Measurements from ENCODE around the gene SECTM1. TPM values are rescaled to one million over a fixed set of nuclear protein-coding genes. Genes with fewer than 3 reads are reported as not detected.
A peak's percentile ranks its signal among the peaks of the same experiment; 100 is the strongest.

Gene SECTM1
- total RNA-seq, 1 experiment from 2014 or later: 0.50 TPM

- in situ Hi-C loops (cut with HindIII; ENCODE audit: low pct_unique_long_range_greater_than_20kb, low sequenced_read_pairs): no loop called here
- DNase-seq (ENCODE audit: low read depth, low spot score): peak; percentile 92
Measured at GRCh38 chr17:82297714-82298537, 35.6 kb downstream of the SECTM1 start.

- in situ Hi-C loops (cut with HindIII; ENCODE audit: low pct_unique_long_range_greater_than_20kb, low sequenced_read_pairs): no loop called here
- peak; percentile 61 for DNase-seq (ENCODE audit: low read depth, low spot score)
Measured at GRCh38 chr17:82297280-82297713, 36.3 kb downstream of the SECTM1 start.

GRCh38 chr17:82296511-82297279 lies 36.9 kb downstream of the SECTM1 start:
- no peak for DNase-seq (ENCODE audit: low read depth, low spot score)

GRCh38 chr17:82295472-82295814 lies 38.1 kb downstream of the SECTM1 start:
- in situ Hi-C loops (cut with HindIII; ENCODE audit: low pct_unique_long_range_greater_than_20kb, low sequenced_read_pairs): no loop called here

More at GRCh38 chr17:82296511-82297279, 36.9 kb downstream of the SECTM1 start:
- in situ Hi-C loops (cut with HindIII; ENCODE audit: low pct_unique_long_range_greater_than_20kb, low sequenced_read_pairs): no loop called here

GRCh38 chr17:82294064-82294773 lies 39.3 kb downstream of the SECTM1 start:
- in situ Hi-C loops (cut with HindIII; ENCODE audit: low pct_unique_long_range_greater_than_20kb, low sequenced_read_pairs): no loop called here
- DNase-seq (ENCODE audit: low read depth, low spot score): no peak

More at GRCh38 chr17:82295472-82295814, 38.1 kb downstream of the SECTM1 start:
- DNase-seq (ENCODE audit: low read depth, low spot score): no peak

GRCh38 chr17:82292251-82293154 lies 41.1 kb downstream of the SECTM1 start:
- in situ Hi-C loops (cut with HindIII; ENCODE audit: low pct_unique_long_range_greater_than_20kb, low sequenced_read_pairs): no loop called here
- peak; percentile 98 for DNase-seq (ENCODE audit: low read depth, low spot score)

- in situ Hi-C loops (cut with HindIII; ENCODE audit: low pct_unique_long_range_greater_than_20kb, low sequenced_read_pairs): no loop called here
- no peak for DNase-seq (ENCODE audit: low read depth, low spot score)
Measured at GRCh38 chr17:82291582-82292250, 41.9 kb downstream of the SECTM1 start.

- peak; percentile 70 for DNase-seq (ENCODE audit: low read depth, low spot score)
- in situ Hi-C loops (cut with HindIII; ENCODE audit: low pct_unique_long_range_greater_than_20kb, low sequenced_read_pairs): no loop called here
Measured at GRCh38 chr17:82287868-82288801, 45.4 kb downstream of the SECTM1 start.

GRCh38 chr17:82287013-82287867 lies 46.3 kb downstream of the SECTM1 start:
- in situ Hi-C loops (cut with HindIII; ENCODE audit: low pct_unique_long_range_greater_than_20kb, low sequenced_read_pairs): no loop called here
- no peak for DNase-seq (ENCODE audit: low read depth, low spot score)

- no peak for DNase-seq (ENCODE audit: low read depth, low spot score)
- in situ Hi-C loops (cut with HindIII; ENCODE audit: low pct_unique_long_range_greater_than_20kb, low sequenced_read_pairs): no loop called here
Measured at GRCh38 chr17:82285141-82285540, 48.4 kb downstream of the SECTM1 start.

GRCh38 chr17:82283208-82283749 lies 50.3 kb downstream of the SECTM1 start:
- in situ Hi-C loops (cut with HindIII; ENCODE audit: low pct_unique_long_range_greater_than_20kb, low sequenced_read_pairs): no loop called here

GRCh38 chr17:82282239-82283207 lies 51.0 kb downstream of the SECTM1 start:
- no peak for DNase-seq (ENCODE audit: low read depth, low spot score)
- in situ Hi-C loops (cut with HindIII; ENCODE audit: low pct_unique_long_range_greater_than_20kb, low sequenced_read_pairs): no loop called here

More at GRCh38 chr17:82283208-82283749, 50.3 kb downstream of the SECTM1 start:
- no peak for DNase-seq (ENCODE audit: low read depth, low spot score)

- in situ Hi-C loops (cut with HindIII; ENCODE audit: low pct_unique_long_range_greater_than_20kb, low sequenced_read_pairs): no loop called here
- no peak for DNase-seq (ENCODE audit: low read depth, low spot score)
Measured at GRCh38 chr17:82281502-82282238, 51.9 kb downstream of the SECTM1 start.
